Stimulated activated CD8-positive, alpha-beta memory T cell treated with anti-CD3 and anti-CD28 coated beads, Interleukin-12 subunit alpha, Interleukin-12 subunit beta, amount 100 ng/mL, for 4 hours (primary cell): ENCODE data around the gene THOP1.

Experiments
- DNase-seq: peaks from one replicate; pipeline ENCODE4 v3.0.0-alpha.2; 2020; ENCODE audit warnings: low read depth

THOP1 gene

DNA sequence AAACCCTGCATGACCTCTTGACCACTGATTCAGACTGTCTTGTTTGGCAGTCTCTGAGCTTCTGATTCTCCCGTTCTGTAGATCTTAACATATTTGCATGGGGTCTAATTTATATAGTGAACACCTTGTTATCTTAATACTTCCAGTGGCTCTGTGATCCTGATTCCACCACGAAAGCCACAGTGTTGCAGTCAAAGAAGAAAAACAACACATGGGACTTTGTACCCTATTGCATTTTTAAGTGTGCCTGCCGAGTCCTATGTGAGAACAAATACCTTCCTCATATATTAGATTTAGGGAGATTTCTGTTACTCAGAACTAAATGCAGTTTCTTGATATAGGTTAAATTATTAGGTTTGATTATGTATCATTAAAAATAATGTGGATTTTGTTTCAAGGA lies 69.5 kb downstream of the THOP1 start:
- DNase-seq = no peak

DNA sequence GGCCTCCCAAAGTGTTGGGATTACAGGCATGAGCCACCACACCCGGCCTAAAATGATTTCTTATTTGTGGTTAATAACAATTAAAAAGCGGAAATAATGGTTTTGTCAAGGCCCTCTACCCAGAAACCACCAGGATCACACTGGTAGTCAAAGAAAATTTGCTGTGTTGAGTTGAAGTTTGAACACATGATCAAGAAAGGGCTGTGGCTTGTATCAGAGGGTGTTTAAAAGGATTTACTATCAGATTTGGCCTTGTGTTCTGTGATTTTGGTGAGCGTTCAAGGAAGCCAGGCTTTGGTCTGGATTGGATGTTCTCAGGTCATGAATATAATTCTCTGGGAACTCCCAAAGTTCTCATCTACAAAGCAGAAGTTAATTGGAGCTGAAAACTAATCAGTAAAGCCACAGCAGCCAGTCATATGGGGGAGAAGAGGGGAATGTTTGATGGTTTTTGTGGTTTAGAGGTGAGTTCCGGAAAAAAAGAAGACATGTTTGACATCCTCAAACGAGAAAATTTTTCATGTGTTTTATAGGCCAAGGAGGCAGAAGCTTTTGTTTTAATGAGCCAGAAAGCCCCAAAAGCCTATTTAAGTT lies 71.3 kb downstream of the THOP1 start:
- no peak for DNase-seq

DNA sequence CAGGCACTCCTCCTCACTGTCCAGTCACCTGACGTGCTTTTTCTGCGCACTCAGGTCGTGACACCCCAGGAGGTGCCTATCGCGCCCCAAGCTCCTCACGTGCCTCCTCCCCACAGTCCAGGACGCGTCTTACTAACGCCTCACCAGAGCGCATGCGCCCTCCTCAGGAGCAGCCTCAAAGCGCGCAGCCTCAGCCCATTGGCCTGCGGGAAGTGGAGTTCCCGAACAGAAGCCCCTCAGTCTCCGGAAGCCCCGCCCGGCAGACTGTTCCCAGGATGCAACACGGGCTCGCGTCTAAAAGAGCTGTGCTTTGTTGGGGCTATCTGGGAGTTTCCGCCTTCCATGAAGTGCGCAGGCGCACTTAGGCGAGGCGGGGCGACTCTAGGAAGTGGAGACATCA lies 73.6 kb downstream of the THOP1 start:
- DNase-seq = no peak

DNA sequence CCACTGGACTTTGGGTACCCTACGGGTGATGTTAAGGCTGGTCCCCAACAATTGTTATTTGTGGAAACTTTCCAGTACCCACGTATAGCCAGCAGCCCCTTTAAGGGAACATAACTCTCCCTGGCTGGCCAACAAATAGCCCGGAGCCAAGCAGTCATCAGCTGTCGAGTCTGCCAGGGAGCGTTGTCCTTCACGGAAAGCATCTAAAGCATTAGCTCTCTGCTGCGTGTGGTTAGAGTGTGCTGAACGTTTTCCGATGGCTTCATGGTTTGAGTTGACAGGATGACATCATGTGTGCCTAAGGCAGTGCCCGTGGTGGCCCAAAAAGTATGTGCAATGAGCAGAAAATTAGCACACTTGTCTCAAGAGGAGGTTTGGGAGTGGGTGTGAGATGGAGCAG lies 78.5 kb downstream of the THOP1 start:
- DNase-seq = no peak
